Epithelial cell of proximal tubule (primary cell): Measurements from ENCODE around the gene SURF6. TPM values are rescaled to one million over a fixed set of nuclear protein-coding genes. Genes with fewer than 3 reads are reported as not detected.
"Not testable (repeated sequence)": the region's sequence is repeated elsewhere in the genome, so short reads cannot be mapped to it uniquely, and the experiment has no call there.

ENCODE experiments used
- DNase-seq: peaks from one replicate; pipeline ENCODE4 v3.0.0-alpha.2; 2011; ENCODE audit warnings: low read depth
- H3K4me3 ChIP-seq: 2 replicates; pipeline ENCODE4 v1.5.1; 2011; ENCODE audit warnings: low read depth, mild to moderate bottlenecking, low read length
- CTCF ChIP-seq: conservative IDR thresholded peaks from 2 replicates; pipeline ENCODE4 v1.5.1; 2012; ENCODE audit warnings: low read depth, mild to moderate bottlenecking, low read length
- total RNA-seq: library from RNA; depleted of rRNA; stranded (reverse); fragments of >200 nt; gene quantifications from 2 replicates; pipeline ENCODE4 v1.2.3, GENCODE V29; 2015

Gene SURF6
- total RNA-seq, 1 donor from 2014 or later, result 16.7 TPM

DNA sequence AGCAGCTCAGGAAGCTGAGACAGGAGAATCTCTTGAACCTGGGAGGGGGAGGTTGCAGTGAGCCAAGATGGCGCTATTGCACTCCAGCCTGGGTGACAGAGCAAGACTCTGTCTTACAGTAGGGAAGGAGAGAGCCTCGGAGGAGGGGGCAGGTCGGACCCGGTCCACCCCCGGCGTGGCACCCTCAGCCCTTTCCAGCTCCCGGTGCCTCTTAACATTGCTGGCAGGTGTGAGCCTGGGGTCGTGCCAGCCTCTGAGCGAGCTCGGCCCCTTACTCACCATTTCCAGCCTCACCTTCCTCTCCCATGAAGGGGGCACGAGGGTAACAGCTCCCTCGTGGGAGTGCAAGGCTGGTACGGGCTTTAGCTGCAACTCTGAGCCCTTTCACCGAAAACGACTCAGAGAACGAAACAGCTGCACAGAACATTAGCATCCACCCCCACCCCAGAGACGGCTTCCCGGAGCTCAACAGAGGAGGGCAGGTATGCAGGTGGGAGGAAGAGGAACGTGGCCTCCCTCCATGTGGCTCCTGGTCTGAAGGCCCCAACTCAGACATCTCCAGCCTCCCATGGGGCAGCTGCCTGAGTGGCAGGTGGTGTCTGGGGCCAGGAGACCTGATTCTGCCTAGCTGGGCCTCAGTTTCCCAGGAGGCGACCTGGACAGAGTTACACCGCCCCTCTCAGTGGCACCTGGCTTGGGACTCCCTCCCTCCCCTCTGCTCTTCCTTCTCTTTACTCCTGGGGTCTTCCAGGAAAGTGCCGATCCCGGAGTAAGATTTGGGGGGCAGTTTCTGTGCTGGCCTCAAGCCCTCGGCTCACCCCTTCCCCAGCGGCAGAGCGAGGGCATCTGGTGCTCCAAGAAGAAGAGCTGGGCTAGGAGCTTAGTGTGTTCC, 32.5 kb downstream of the SURF6 start:
- no peak for DNase-seq
- no peak for TF ChIP-seq CTCF
- no peak overlapping the region for H3K4me3 ChIP-seq

GRCh38 chr9:133301253-133302230, 34.4 kb downstream of the SURF6 start:
- TF ChIP-seq CTCF, result no peak
- H3K4me3 ChIP-seq, result no peak overlapping the region
- DNase-seq, result no peak

DNA sequence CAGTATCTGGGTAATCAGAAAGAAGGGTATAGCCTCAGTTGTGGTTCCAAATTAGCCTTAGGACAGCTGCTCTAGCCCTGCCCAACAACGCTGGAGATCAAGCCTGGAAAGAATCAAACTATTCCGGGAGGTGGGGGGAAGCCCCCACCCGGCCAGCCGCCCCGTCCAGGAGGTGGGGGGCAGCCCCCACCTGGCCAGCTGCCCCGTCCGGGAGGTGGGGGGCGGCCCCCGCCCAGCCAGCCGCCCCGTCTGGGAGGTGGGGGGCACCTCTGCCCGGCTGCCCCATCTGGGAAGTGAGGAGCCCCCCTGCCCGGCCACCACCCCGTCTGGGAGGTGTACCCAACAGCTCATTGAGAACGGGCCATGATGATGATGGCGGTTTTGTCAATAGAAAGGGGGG, 36.0 kb downstream of the SURF6 start:
- DNase-seq, H3K4me3 ChIP-seq: not testable (repeated sequence)

- no peak overlapping the region for H3K4me3 ChIP-seq
- no peak for TF ChIP-seq CTCF
- no peak for DNase-seq
These were observed 41.7 kb downstream of the SURF6 start for GRCh38 chr9:133294257-133294656.

GRCh38 chr9:133290751-133291302, 45.2 kb downstream of the SURF6 start:
- no peak for TF ChIP-seq CTCF
- no peak overlapping the region for H3K4me3 ChIP-seq
- no peak for DNase-seq

- no peak for DNase-seq
- no peak for TF ChIP-seq CTCF
These were observed 49.5 kb downstream of the SURF6 start for GRCh38 chr9:133286523-133286922.

GRCh38 chr9:133285252-133285775, 50.7 kb downstream of the SURF6 start:
- no peak overlapping the region for H3K4me3 ChIP-seq
- no peak for TF ChIP-seq CTCF
- DNase-seq, result no peak

More at GRCh38 chr9:133286523-133286922, 49.5 kb downstream of the SURF6 start:
- no peak overlapping the region for H3K4me3 ChIP-seq
